ENCODE results near the gene NTNG2. TPM values are rescaled to one million over a fixed set of nuclear protein-coding genes. Genes with fewer than 3 reads are reported as not detected.
A peak's percentile ranks its signal among the peaks of the same experiment; 100 is the strongest.
"Not testable (repeated sequence)": the region's sequence is repeated elsewhere in the genome, so short reads cannot be mapped to it uniquely, and the experiment has no call there.

Gene NTNG2, protein sequence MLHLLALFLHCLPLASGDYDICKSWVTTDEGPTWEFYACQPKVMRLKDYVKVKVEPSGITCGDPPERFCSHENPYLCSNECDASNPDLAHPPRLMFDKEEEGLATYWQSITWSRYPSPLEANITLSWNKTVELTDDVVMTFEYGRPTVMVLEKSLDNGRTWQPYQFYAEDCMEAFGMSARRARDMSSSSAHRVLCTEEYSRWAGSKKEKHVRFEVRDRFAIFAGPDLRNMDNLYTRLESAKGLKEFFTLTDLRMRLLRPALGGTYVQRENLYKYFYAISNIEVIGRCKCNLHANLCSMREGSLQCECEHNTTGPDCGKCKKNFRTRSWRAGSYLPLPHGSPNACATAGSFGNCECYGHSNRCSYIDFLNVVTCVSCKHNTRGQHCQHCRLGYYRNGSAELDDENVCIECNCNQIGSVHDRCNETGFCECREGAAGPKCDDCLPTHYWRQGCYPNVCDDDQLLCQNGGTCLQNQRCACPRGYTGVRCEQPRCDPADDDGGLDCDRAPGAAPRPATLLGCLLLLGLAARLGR
- 10 to 100 TPM; 10.9 to 15.6 TPM for total RNA-seq

- H3K36me3 Mint-ChIP-seq, result peaks cover 4% of the 10 kb centered on the region
- POLR2A ChIA-PET, result interaction anchor here (0.5 to 1.1 kb wide), 3 partner anchors 74 to 118 kb away, joined by 3 to 5 read pairs (median 3); no protein-coding TSS in a partner anchor
- peaks cover 9% of the 10 kb centered on the region for H3K4me1 Mint-ChIP-seq
- H3K9me3 Mint-ChIP-seq, result no peaks in the 10 kb centered on the region
- peak within 1 kb of the TSS; percentile 98 for H3K4me3 Mint-ChIP-seq
- H3K27me3 Mint-ChIP-seq, result peaks cover 52% of the 10 kb centered on the region
- H3K27ac Mint-ChIP-seq, result peak within 1 kb of the TSS; percentile 88
- DNase-seq, result peak; percentile 70
- ATAC-seq (ENCODE audit: low read depth), result peak; percentile 7
Observed at GRCh38 chr9:132161743-132162184, at the start of gene NTNG2. NTNG2 (plus strand) TSS chr9:132162058; CDS start chr9:132166832, 4,774 bp downstream.

- H3K9me3 Mint-ChIP-seq, result no peaks in the 10 kb centered on the region
- H3K4me1 Mint-ChIP-seq, result peaks cover 2% of the 10 kb centered on the region
- H3K27ac Mint-ChIP-seq, result no peak overlapping the region
- H3K36me3 Mint-ChIP-seq, result no peaks in the 10 kb centered on the region
- peak; percentile 80 for DNase-seq
- H3K4me3 Mint-ChIP-seq, result no peak overlapping the region
- POLR2A ChIA-PET, result no interaction called here
- peaks cover 26% of the 10 kb centered on the region for H3K27me3 Mint-ChIP-seq
- peak; percentile 66 for ATAC-seq (ENCODE audit: low read depth)
Observed at GRCh38 chr9:132114102-132114707, 47.7 kb upstream of the NTNG2 start.

- no peaks in the 10 kb centered on the region for H3K9me3 Mint-ChIP-seq
- H3K27me3 Mint-ChIP-seq, result peaks cover 21% of the 10 kb centered on the region
- H3K4me3 Mint-ChIP-seq, result no peak overlapping the region
- DNase-seq (no peak), ATAC-seq (ENCODE audit: low read depth) (no peak)
- H3K27ac Mint-ChIP-seq, result no peak overlapping the region
- POLR2A ChIA-PET, result no interaction called here
- H3K4me1 Mint-ChIP-seq, result no peaks in the 10 kb centered on the region
- no peaks in the 10 kb centered on the region for H3K36me3 Mint-ChIP-seq
Observed at GRCh38 chr9:132116583-132116982, 45.3 kb upstream of the NTNG2 start.

GRCh38 chr9:132117694-132118093, 44.2 kb upstream of the NTNG2 start:
- H3K4me1 Mint-ChIP-seq, result no peaks in the 10 kb centered on the region
- peaks cover 30% of the 10 kb centered on the region for H3K27me3 Mint-ChIP-seq
- POLR2A ChIA-PET, result no interaction called here
- DNase-seq (no peak), ATAC-seq (ENCODE audit: low read depth) (no peak)
- no peaks in the 10 kb centered on the region for H3K36me3 Mint-ChIP-seq
- no peak overlapping the region for H3K4me3 Mint-ChIP-seq
- no peak overlapping the region for H3K27ac Mint-ChIP-seq
- no peaks in the 10 kb centered on the region for H3K9me3 Mint-ChIP-seq

- H3K9me3 Mint-ChIP-seq, result no peaks in the 10 kb centered on the region
- peaks cover 4% of the 10 kb centered on the region for H3K4me1 Mint-ChIP-seq
- POLR2A ChIA-PET, result no interaction called here
- no peaks in the 10 kb centered on the region for H3K36me3 Mint-ChIP-seq
- H3K27ac Mint-ChIP-seq, result no peak overlapping the region
- ATAC-seq (ENCODE audit: low read depth) (no peak), DNase-seq (no peak)
- peaks cover 57% of the 10 kb centered on the region for H3K27me3 Mint-ChIP-seq
- no peak overlapping the region for H3K4me3 Mint-ChIP-seq
Observed at GRCh38 chr9:132121021-132121420, 40.8 kb upstream of the NTNG2 start.

GRCh38 chr9:132124800-132125199, 37.1 kb upstream of the NTNG2 start:
- ATAC-seq (ENCODE audit: low read depth) (no peak), DNase-seq (no peak)
- H3K4me3 Mint-ChIP-seq, result no peak overlapping the region
- H3K36me3 Mint-ChIP-seq, result no peaks in the 10 kb centered on the region
- POLR2A ChIA-PET, result no interaction called here
- H3K4me1 Mint-ChIP-seq, result peaks cover 8% of the 10 kb centered on the region
- no peaks in the 10 kb centered on the region for H3K9me3 Mint-ChIP-seq
- H3K27me3 Mint-ChIP-seq, result peaks cover 61% of the 10 kb centered on the region
- no peak overlapping the region for H3K27ac Mint-ChIP-seq

GRCh38 chr9:132125361-132125760, 36.5 kb upstream of the NTNG2 start:
- ATAC-seq (ENCODE audit: low read depth) (no peak), DNase-seq (no peak)
- Mint-ChIP-seq H3K27ac (no peak overlapping the region), H3K27me3 (peaks cover 61% of the 10 kb centered on the region), H3K4me3 (no peak overlapping the region), H3K9me3 (no peaks in the 10 kb centered on the region), H3K36me3 (no peaks in the 10 kb centered on the region), H3K4me1 (peaks cover 8% of the 10 kb centered on the region)
- POLR2A ChIA-PET, result no interaction called here

GRCh38 chr9:132125944-132126679, 35.7 kb upstream of the NTNG2 start:
- POLR2A ChIA-PET, result no interaction called here
- H3K36me3 Mint-ChIP-seq, result no peaks in the 10 kb centered on the region
- H3K4me3 Mint-ChIP-seq, result peak overlapping the region; percentile 20
- DNase-seq, result no peak
- H3K27ac Mint-ChIP-seq, result no peak overlapping the region
- peaks cover 57% of the 10 kb centered on the region for H3K27me3 Mint-ChIP-seq
- no peak for ATAC-seq (ENCODE audit: low read depth)
- peaks cover 8% of the 10 kb centered on the region for H3K4me1 Mint-ChIP-seq
- no peaks in the 10 kb centered on the region for H3K9me3 Mint-ChIP-seq

- no peaks in the 10 kb centered on the region for H3K9me3 Mint-ChIP-seq
- H3K36me3 Mint-ChIP-seq, result no peaks in the 10 kb centered on the region
- DNase-seq (no peak), ATAC-seq (ENCODE audit: low read depth) (no peak)
- peaks cover 8% of the 10 kb centered on the region for H3K4me1 Mint-ChIP-seq
- POLR2A ChIA-PET, result no interaction called here
- no peak overlapping the region for H3K27ac Mint-ChIP-seq
- H3K4me3 Mint-ChIP-seq, result peak overlapping the region; percentile 20
- H3K27me3 Mint-ChIP-seq, result peaks cover 52% of the 10 kb centered on the region
Observed at GRCh38 chr9:132126680-132127236, 35.1 kb upstream of the NTNG2 start.

GRCh38 chr9:132127888-132128534, 33.8 kb upstream of the NTNG2 start:
- no peak for ATAC-seq (ENCODE audit: low read depth)
- Mint-ChIP-seq H3K9me3 (no peaks in the 10 kb centered on the region), H3K4me3 (no peak overlapping the region), H3K4me1 (peaks cover 8% of the 10 kb centered on the region), H3K27me3 (peaks cover 44% of the 10 kb centered on the region), H3K27ac (no peak overlapping the region), H3K36me3 (no peaks in the 10 kb centered on the region)
- DNase-seq, result no peak
- POLR2A ChIA-PET, result no interaction called here

GRCh38 chr9:132129535-132129934, 32.3 kb upstream of the NTNG2 start:
- Mint-ChIP-seq H3K36me3 (no peaks in the 10 kb centered on the region), H3K4me3 (no peak overlapping the region), H3K27me3 (peaks cover 37% of the 10 kb centered on the region), H3K27ac (no peak overlapping the region), H3K4me1 (peaks cover 8% of the 10 kb centered on the region), H3K9me3 (no peaks in the 10 kb centered on the region)
- POLR2A ChIA-PET, result no interaction called here
- ATAC-seq (ENCODE audit: low read depth), result no peak
- DNase-seq, result no peak

DNA sequence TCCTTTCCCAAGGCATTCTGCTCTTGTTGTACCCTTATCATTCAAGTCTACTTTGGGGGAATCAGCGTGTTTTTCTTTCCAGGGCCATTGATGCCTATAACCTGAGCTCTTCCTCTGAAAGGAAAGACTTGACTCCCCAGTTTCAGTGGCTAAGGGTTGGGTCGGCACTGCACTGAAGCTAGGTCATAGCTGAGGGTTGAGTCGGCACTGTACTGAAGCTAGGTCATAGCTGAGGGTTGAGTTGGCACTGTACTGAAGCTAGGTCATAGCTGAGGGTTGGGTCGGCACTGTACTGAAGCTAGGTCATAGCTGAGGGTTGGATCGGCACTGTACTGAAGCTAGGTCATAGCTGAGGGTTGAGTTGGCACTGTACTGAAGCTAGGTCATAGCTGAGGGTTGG, 27.8 kb upstream of the NTNG2 start:
- H3K4me1 Mint-ChIP-seq, result not testable (repeated sequence)
- peaks cover 25% of the 10 kb centered on the region for H3K27me3 Mint-ChIP-seq

DNA sequence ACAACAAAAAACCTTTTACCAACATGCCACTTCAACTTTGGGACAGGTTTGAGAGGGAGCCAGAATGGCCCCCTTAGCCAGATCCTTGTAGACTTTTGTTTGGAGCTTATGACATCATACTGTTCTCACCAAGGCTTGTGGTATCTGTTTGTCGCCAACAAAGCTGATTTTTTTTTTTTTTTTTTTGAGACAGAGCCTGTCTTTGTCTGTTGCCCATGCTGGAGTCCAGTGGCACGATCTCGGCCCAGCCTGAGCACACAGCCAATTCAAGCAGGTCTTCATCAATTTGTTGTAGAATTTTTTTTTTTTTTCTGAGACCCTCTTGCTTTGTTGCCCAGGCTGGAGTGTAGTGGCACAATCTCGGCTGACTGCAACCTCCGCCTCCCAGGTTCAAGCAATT, 26.4 kb upstream of the NTNG2 start:
- no peak for DNase-seq
- Mint-ChIP-seq H3K27me3 (peaks cover 32% of the 10 kb centered on the region), H3K4me1 (no peaks in the 10 kb centered on the region), H3K9me3 (no peaks in the 10 kb centered on the region), H3K4me3 (no peak overlapping the region), H3K27ac (no peak overlapping the region), H3K36me3 (no peaks in the 10 kb centered on the region)
- no peak for ATAC-seq (ENCODE audit: low read depth)
- POLR2A ChIA-PET, result no interaction called here

More for the DNA sequence above, 27.8 kb upstream of the NTNG2 start:
- DNase-seq; H3K9me3 Mint-ChIP-seq; ATAC-seq (ENCODE audit: low read depth); H3K27ac Mint-ChIP-seq; H3K4me3 Mint-ChIP-seq; H3K36me3 Mint-ChIP-seq: not testable (repeated sequence)
- POLR2A ChIA-PET, result interaction anchor here (0.6 kb wide), 1 partner anchor 373 kb away, joined by 3 read pairs; no protein-coding TSS in a partner anchor
